ENCODE results near the gene RABL6. TPM values are rescaled to one million over a fixed set of nuclear protein-coding genes. Genes with fewer than 3 reads are reported as not detected.
"Not testable (repeated sequence)": the region's sequence is repeated elsewhere in the genome, so short reads cannot be mapped to it uniquely, and the experiment has no call there.

RABL6 gene
- total RNA-seq, 1 experiment from 2014 or later, result 23.6 TPM

GRCh38 chr9:136876476-136876875 lies 68.7 kb downstream of the RABL6 start:
- no peak for DNase-seq (ENCODE audit: low spot score)

GRCh38 chr9:136880651-136881050 lies 72.9 kb downstream of the RABL6 start:
- DNase-seq (ENCODE audit: low spot score), result no peak

- DNase-seq (ENCODE audit: low spot score), result no peak
Observed at GRCh38 chr9:136881691-136882108, 74.0 kb downstream of the RABL6 start.

- DNase-seq (ENCODE audit: low spot score), result peak; percentile 86
Observed at GRCh38 chr9:136882109-136882946, 74.6 kb downstream of the RABL6 start.

- DNase-seq (ENCODE audit: low spot score), result not testable (repeated sequence)
Observed at GRCh38 chr9:136882947-136883283, 75.2 kb downstream of the RABL6 start.

GRCh38 chr9:136883670-136884069 lies 75.9 kb downstream of the RABL6 start:
- not testable (repeated sequence) for DNase-seq (ENCODE audit: low spot score)

GRCh38 chr9:136885950-136886578 lies 78.3 kb downstream of the RABL6 start, which contains the start of gene TRAF2:
TRAF2 (plus strand) TSS chr9:136886516; CDS start chr9:136898741, 12,225 bp downstream.
- DNase-seq (ENCODE audit: low spot score), result peak; percentile 96

GRCh38 chr9:136886610-136887597 lies 79.2 kb downstream of the RABL6 start:
- no peak for DNase-seq (ENCODE audit: low spot score)

GRCh38 chr9:136888454-136888853 lies 80.7 kb downstream of the RABL6 start:
- DNase-seq (ENCODE audit: low spot score), result no peak

GRCh38 chr9:136889858-136890257 lies 82.1 kb downstream of the RABL6 start:
- DNase-seq (ENCODE audit: low spot score), result no peak

GRCh38 chr9:136890661-136891060 lies 82.9 kb downstream of the RABL6 start:
- no peak for DNase-seq (ENCODE audit: low spot score)

Other genes starting within 250 kb of the RABL6 start
- 60.2 and 76.5 TPM in 2 replicates for gene EGFL7, start 145.0 kb upstream of the RABL6 start, total RNA-seq (2014; rRNA removed; shearing (Covaris generic))
- 32.3 and 33.8 TPM in 2 replicates for gene AGPAT2, start 120.5 kb upstream of the RABL6 start, total RNA-seq (2014; rRNA removed; shearing (Covaris generic))
- 3.8 and 6.1 TPM in 2 replicates for gene DIPK1B, start 95.4 kb upstream of the RABL6 start, total RNA-seq (2014; rRNA removed; shearing (Covaris generic))
- gene LCN10, start 65.0 kb upstream of the RABL6 start, total RNA-seq (2014; rRNA removed; shearing (Covaris generic)), result not detected in 2 replicates
- not detected in 2 replicates for gene LCN6, start 59.4 kb upstream of the RABL6 start, total RNA-seq (2014; rRNA removed; shearing (Covaris generic))
- gene LCN8, start 49.7 kb upstream of the RABL6 start, total RNA-seq (2014; rRNA removed; shearing (Covaris generic)), result not detected in 2 replicates
- not detected in 2 replicates for gene LCN15, start 43.4 kb upstream of the RABL6 start, total RNA-seq (2014; rRNA removed; shearing (Covaris generic))
- 87.0 and 93.0 TPM in 2 replicates for gene TMEM141, start 16.6 kb upstream of the RABL6 start, total RNA-seq (2014; rRNA removed; shearing (Covaris generic))
- 0.47 TPM in 1 of 2 replicates, not detected in the other for gene CCDC183, start 11.6 kb upstream of the RABL6 start, total RNA-seq (2014; rRNA removed; shearing (Covaris generic))
- gene AJM1, start 34.5 kb downstream of the RABL6 start, total RNA-seq (2014; rRNA removed; shearing (Covaris generic)), result 0.06 and 0.21 TPM in 2 replicates
- 100 and 119 TPM in 2 replicates for gene PHPT1, start 41.5 kb downstream of the RABL6 start, total RNA-seq (2014; rRNA removed; shearing (Covaris generic))
- gene MAMDC4, start 44.4 kb downstream of the RABL6 start, total RNA-seq (2014; rRNA removed; shearing (Covaris generic)), result 0.12 and 0.15 TPM in 2 replicates
- gene EDF1, start 58.4 kb downstream of the RABL6 start, total RNA-seq (2014; rRNA removed; shearing (Covaris generic)), result 458 and 510 TPM in 2 replicates
- gene TRAF2, start 78.6 kb downstream of the RABL6 start, total RNA-seq (2014; rRNA removed; shearing (Covaris generic)), result 8.1 and 11.3 TPM in 2 replicates
- gene FBXW5, start 136.8 kb downstream of the RABL6 start, total RNA-seq (2014; rRNA removed; shearing (Covaris generic)), result 56.2 and 83.0 TPM in 2 replicates
- not detected in 2 replicates for gene C8G, start 137.3 kb downstream of the RABL6 start, total RNA-seq (2014; rRNA removed; shearing (Covaris generic))
- not detected in 2 replicates for gene LCN12, start 144.3 kb downstream of the RABL6 start, total RNA-seq (2014; rRNA removed; shearing (Covaris generic))
- gene PTGDS, start 169.6 kb downstream of the RABL6 start, total RNA-seq (2014; rRNA removed; shearing (Covaris generic)), result not detected in 2 replicates
- not detected in 2 replicates for gene LCNL1, start 175.0 kb downstream of the RABL6 start, total RNA-seq (2014; rRNA removed; shearing (Covaris generic))
- gene PAXX, start 184.5 kb downstream of the RABL6 start, total RNA-seq (2014; rRNA removed; shearing (Covaris generic)), result 32.0 and 41.3 TPM in 2 replicates
- 0.64 TPM in 1 of 2 replicates, not detected in the other for gene CLIC3, start 188.6 kb downstream of the RABL6 start, total RNA-seq (2014; rRNA removed; shearing (Covaris generic))
- 4.9 and 22.4 TPM in 2 replicates for gene ABCA2, start 220.3 kb downstream of the RABL6 start, total RNA-seq (2014; rRNA removed; shearing (Covaris generic))
- gene FUT7, start 224.1 kb downstream of the RABL6 start, total RNA-seq (2014; rRNA removed; shearing (Covaris generic)), result not detected in 2 replicates
- 1.2 and 4.1 TPM in 2 replicates for gene NPDC1, start 238.2 kb downstream of the RABL6 start, total RNA-seq (2014; rRNA removed; shearing (Covaris generic))
- gene ENTPD2, start 246.1 kb downstream of the RABL6 start, total RNA-seq (2014; rRNA removed; shearing (Covaris generic)), result not detected in 2 replicates